RWPE2 (cell line): Measurements from ENCODE around the gene PAX8.

ENCODE experiments used
- ATAC-seq: fragments of 200-7000 bp; cut with Tn5 transposase; 3 replicates; pipeline ENCODE4 v1.9.1; 2021; ENCODE audit warnings: low read depth
- DNase-seq: peaks from one replicate; pipeline ENCODE4 v3.0.0-alpha.2; 2020; ENCODE audit warnings: low spot score
- H3K27ac ChIP-seq: fragments of 450-650 bp; 2 replicates; pipeline ENCODE4 v1.5.1; 2017; ENCODE audit warnings: mild to moderate bottlenecking; ENCODE audit not compliant: poor library complexity, severe bottlenecking
- H3K27me3 ChIP-seq: fragments of 250-450 bp; sonication (Bioruptor Pico); 2 replicates; pipeline ENCODE4 v1.5.1; 2021; ENCODE audit warnings: mild to moderate bottlenecking, moderate library complexity; ENCODE audit not compliant: insufficient read depth, poor library complexity, severe bottlenecking
- H3K36me3 ChIP-seq: fragments of 250-450 bp; sonication (Bioruptor Pico); 2 replicates; pipeline ENCODE4 v1.5.1; 2020; ENCODE audit warnings: low read depth, mild to moderate bottlenecking, moderate library complexity
- H3K4me1 ChIP-seq: fragments of 250-450 bp; sonication (Bioruptor Pico); 2 replicates; pipeline ENCODE4 v1.5.1; 2021; ENCODE audit warnings: mild to moderate bottlenecking, moderate library complexity; ENCODE audit not compliant: insufficient read depth, poor library complexity, severe bottlenecking
- H3K4me3 ChIP-seq: fragments of 250-450 bp; sonication (Bioruptor Pico); 2 replicates; pipeline ENCODE4 v1.5.1; 2021; ENCODE audit warnings: mild to moderate bottlenecking, moderate library complexity; ENCODE audit not compliant: severe bottlenecking
- H3K9me3 ChIP-seq: fragments of 250-450 bp; sonication (Bioruptor Pico); 2 replicates; pipeline ENCODE4 v1.5.1; 2021; ENCODE audit warnings: mild to moderate bottlenecking, moderate library complexity; ENCODE audit not compliant: severe bottlenecking
- CTCF ChIP-seq: fragments of 450-650 bp; IDR thresholded peaks from one replicate; pipeline ENCODE4 v1.5.1; 2017; ENCODE audit warnings: mild to moderate bottlenecking, moderate library complexity; ENCODE audit not compliant: poor library complexity, severe bottlenecking

Gene PAX8

GRCh38 chr2:113178891-113179290 lies 99.8 kb downstream of the PAX8 start:
- no peak for TF ChIP-seq CTCF
- no peaks in the 10 kb centered on the region for H3K36me3 ChIP-seq
- H3K9me3 ChIP-seq = no peaks in the 10 kb centered on the region
- no peak for ATAC-seq
- H3K4me3 ChIP-seq = no peak overlapping the region
- H3K27ac ChIP-seq = no peak overlapping the region
- no peaks in the 10 kb centered on the region for H3K4me1 ChIP-seq
- no peaks in the 10 kb centered on the region for H3K27me3 ChIP-seq
- no peak for DNase-seq

- Histone ChIP-seq H3K9me3 (no peaks in the 10 kb centered on the region), H3K36me3 (no peaks in the 10 kb centered on the region), H3K4me3 (no peak overlapping the region), H3K27me3 (no peaks in the 10 kb centered on the region), H3K4me1 (no peaks in the 10 kb centered on the region), H3K27ac (no peak overlapping the region)
- ATAC-seq (no peak), DNase-seq (no peak)
- no peak for TF ChIP-seq CTCF
Observed at GRCh38 chr2:113178069-113178746, 100.5 kb downstream of the PAX8 start.

GRCh38 chr2:113176696-113177355 lies 101.9 kb downstream of the PAX8 start:
- no peak for TF ChIP-seq CTCF
- ATAC-seq (no peak), DNase-seq (no peak)
- Histone ChIP-seq H3K4me1 (no peaks in the 10 kb centered on the region), H3K9me3 (no peaks in the 10 kb centered on the region), H3K4me3 (no peak overlapping the region), H3K27me3 (no peaks in the 10 kb centered on the region), H3K27ac (no peak overlapping the region), H3K36me3 (no peaks in the 10 kb centered on the region)

- H3K4me3 ChIP-seq = no peak overlapping the region
- no peaks in the 10 kb centered on the region for H3K4me1 ChIP-seq
- H3K27ac ChIP-seq = no peak overlapping the region
- ATAC-seq (no peak), DNase-seq (no peak)
- H3K36me3 ChIP-seq = no peaks in the 10 kb centered on the region
- no peaks in the 10 kb centered on the region for H3K27me3 ChIP-seq
- no peaks in the 10 kb centered on the region for H3K9me3 ChIP-seq
- TF ChIP-seq CTCF = no peak
Observed at GRCh38 chr2:113175736-113176695, 102.7 kb downstream of the PAX8 start.
